ENCODE results near the gene CHURC1. TPM values are rescaled to one million over a fixed set of nuclear protein-coding genes. Genes with fewer than 3 reads are reported as not detected.

The CHURC1 gene
- total RNA-seq, 1 donor from 2014 or later = 48.9 TPM

GRCh38 chr14:64955297-64955696 is 41.0 kb downstream of the CHURC1 start:
- no peak for DNase-seq (ENCODE audit: low read depth, low spot score)

- no peak for DNase-seq (ENCODE audit: low read depth, low spot score)
Measured at GRCh38 chr14:64956697-64957406, 42.6 kb downstream of the CHURC1 start.

- DNase-seq (ENCODE audit: low read depth, low spot score) = no peak
Measured at GRCh38 chr14:64958201-64958600, 43.9 kb downstream of the CHURC1 start.

DNA sequence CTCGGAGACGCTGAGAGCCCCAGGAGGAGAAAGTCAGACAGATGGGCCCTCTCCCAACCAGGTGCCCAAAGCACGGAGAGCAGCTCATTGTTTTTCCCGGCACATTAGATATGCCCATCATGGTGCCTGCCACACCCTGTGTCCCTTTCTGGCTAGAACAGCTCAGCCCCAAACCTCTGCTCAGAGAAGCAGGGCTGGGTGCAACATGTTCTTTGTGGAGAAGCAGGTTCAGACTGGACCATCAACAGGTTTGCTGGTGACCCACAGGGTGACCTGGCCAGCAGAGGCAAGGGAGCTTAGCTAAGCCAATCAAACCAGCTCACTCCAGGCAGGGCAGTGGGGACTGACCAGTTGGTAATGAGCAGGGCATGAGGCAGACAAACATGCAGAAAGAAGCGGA is 44.5 kb downstream of the CHURC1 start:
- no peak for DNase-seq (ENCODE audit: low read depth, low spot score)

DNA sequence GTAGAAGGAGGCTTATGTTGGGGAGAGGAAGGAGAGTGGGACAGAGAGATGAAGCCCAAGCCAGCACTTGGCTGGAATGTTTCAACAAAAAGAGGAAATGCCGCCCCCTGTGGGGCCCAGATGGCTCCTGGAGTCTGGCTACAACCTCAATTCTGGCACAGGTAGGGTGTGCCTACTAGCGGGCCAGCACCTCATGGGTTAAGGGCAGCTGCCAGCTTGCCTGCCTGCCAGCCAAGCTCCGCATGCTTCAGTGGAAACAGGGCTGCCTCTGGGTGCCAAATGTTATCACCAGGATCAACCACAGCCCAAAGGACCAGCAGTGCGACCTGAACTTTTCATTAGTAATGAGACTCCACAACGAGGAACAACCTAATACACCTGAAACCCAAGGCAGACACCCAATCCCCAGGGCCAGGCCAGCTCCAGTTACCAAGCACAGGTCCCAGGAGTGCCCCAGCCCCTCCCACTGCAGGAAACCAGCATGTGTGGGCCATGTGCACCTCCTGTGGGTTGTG is 46.6 kb downstream of the CHURC1 start:
- no peak for DNase-seq (ENCODE audit: low read depth, low spot score)

DNA sequence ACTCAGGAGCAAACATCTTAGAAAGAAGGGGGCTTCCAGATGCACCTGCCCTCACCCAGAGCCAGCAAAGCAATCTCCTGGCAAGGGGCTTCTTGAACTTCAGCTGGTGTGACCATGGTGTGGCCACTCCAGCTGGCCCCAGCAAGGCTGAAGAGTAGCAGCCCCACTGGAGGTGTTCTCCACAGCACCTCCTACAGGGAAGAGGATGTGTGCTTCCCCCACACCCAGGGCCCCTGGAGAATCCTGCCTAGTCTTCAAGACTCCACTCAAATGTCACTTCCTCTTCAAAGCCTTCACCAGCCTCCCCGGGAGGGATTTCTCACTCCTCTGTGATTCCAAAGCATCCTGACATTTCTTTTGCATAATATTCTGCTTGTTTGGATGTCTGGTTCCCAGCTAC is 49.4 kb downstream of the CHURC1 start:
- DNase-seq (ENCODE audit: low read depth, low spot score) = no peak

DNA sequence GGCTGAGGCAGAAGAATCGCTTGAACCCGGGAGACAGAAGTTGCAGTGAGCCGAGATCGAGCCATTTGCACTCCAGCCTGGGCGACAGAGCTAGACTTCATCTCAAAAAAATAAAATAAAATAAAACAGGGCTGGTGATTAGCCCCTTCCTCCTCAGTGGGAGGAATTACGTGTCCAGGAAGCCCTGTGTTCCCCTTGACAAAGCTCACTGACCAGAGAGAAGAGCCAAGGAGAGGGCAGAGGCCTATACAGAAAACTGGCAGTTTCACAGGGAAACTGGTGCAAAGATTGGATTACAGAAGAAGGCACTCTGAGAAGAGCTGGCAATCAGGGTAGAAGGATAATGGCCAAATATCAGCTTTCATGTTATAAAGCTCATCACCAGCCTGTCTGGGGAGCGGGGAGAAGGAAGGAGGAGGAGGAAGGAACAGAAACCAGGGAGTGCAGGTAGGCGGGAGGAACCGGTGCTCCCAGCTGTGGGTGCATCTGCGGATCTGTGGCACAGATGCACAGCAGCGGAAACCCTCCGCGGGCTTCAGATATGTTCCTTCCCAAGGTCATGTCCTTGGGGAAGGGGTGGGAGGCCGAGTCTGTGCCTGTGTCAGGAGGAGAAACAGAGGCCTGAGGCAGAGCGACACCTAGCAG is 51.2 kb downstream of the CHURC1 start:
- DNase-seq (ENCODE audit: low read depth, low spot score) = no peak

DNA sequence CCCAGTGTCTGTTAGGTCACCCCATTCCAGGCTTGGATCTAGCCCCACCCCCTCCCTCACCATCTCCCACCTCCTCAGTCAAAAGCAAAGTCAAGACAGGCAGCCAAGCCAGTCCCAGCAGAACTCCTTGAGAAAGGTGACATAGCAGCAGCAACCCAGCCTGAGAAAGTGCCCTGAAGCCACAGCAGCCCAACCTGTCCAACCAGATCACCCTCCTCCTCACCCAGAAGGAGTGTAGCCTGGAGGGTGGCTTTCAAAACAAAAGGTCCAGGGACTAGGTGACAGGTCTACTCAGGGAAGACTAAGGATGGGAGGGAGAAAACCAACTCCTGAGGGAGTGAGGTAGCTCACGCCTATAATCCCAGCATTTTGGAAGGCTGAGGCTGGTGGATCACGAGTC is 52.7 kb downstream of the CHURC1 start:
- DNase-seq (ENCODE audit: low read depth, low spot score) = no peak

DNA sequence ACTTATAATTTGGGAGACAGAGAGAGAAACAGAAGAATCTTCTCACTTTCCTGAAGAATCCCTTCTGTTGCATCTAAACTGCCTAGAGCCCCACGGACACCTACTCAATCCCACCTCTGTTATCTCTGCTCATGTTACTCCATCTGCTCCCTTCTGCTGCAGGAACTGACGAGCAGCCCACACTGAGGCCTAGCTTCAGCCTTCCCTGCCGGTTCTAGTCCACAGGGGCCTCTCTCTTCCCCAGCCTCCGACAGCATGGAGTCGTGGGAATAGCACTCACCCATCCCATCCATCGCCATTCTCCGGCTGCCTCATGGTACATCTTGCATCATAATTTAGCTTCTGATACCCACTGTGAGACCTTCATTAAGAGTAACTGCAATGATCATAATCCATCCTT is 53.9 kb downstream of the CHURC1 start:
- no peak for DNase-seq (ENCODE audit: low read depth, low spot score)

GRCh38 chr14:64968651-64969050 is 54.4 kb downstream of the CHURC1 start:
- no peak for DNase-seq (ENCODE audit: low read depth, low spot score)

GRCh38 chr14:64970041-64970440 is 55.8 kb downstream of the CHURC1 start:
- no peak for DNase-seq (ENCODE audit: low read depth, low spot score)

DNA sequence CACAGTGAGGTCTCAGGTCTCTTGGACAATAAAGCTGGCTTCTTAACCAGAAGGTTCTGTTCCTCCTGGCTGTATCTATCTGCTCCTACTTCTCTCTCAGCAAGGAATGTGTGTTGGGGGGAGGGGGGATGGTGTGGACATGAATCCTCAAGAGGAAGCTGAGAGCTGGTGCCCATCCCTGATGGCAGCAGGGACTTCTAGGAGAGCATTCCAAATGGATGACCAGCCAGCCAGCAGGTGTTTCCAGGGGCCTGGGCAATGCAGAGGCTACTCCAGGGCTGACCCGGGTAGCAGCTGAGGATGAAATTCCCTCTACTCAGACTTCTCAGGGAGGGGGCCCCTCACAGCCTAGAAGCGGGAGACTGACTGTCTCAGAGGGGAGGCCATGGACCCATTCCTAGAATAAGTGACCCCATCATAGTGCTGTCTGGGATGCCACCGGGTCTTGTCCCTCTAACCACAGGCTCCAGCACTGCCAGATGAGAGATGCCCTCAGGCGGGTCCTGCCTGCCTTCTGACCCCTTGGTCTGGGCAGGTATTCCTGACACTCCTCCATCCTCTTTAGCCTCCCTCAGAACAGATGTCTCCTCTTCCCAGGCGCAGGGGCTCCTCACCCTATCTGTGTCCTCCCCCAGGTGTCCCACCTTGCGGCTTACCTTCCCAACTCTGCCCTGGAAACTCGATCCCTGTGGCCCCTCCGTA is 56.7 kb downstream of the CHURC1 start:
- DNase-seq (ENCODE audit: low read depth, low spot score) = no peak

- DNase-seq (ENCODE audit: low read depth, low spot score) = no peak
Measured at GRCh38 chr14:64971491-64971942, 57.3 kb downstream of the CHURC1 start.

DNA sequence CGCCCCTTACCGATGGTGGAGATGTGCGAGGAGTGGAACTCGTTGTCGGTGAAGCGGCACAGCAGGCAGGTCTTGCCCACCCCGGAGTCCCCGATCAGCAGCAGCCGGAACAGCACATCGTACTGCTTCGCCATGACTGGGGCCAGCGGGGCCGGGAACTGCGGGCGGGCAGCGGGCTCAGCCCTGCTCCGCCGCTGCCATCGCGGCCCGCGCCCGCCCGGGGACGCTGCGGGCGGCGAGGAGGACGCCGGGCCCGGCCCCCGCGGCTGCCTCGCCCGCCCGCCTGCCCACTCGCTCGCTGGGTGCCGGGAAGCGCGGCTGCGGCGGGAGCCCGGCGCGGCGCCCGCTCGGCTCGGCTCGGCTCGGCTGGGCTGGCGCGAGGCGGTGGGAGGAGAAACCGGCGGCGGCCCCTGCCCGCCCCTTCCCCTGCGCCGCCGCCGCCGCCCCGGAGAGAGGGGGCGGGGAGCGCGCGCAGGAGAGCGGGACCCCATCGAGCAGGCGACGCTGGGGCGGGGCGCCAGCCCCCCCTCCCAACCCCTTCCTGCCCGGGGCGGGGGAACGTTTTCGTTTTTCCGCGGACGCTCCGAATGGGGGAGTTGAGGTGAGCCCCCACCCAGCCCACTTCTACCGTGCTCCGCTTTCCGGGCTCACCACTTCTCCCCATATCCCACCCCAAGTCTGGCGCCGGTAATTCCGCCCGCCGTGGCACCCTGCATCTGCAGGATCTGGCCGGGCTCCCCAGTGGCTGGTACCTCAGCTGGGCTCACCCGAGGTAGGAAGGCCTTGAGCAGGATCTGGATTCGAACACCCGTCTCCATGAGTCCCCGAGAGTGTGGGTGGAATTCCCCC is 57.9 kb downstream of the CHURC1 start, which contains the start of gene RAB15:
TSS of gene RAB15 (minus strand) at position 394 of the 849 bp plus-strand sequence. CDS start at position 134, 260 bp downstream.
- DNase-seq (ENCODE audit: low read depth, low spot score) = no peak

DNA sequence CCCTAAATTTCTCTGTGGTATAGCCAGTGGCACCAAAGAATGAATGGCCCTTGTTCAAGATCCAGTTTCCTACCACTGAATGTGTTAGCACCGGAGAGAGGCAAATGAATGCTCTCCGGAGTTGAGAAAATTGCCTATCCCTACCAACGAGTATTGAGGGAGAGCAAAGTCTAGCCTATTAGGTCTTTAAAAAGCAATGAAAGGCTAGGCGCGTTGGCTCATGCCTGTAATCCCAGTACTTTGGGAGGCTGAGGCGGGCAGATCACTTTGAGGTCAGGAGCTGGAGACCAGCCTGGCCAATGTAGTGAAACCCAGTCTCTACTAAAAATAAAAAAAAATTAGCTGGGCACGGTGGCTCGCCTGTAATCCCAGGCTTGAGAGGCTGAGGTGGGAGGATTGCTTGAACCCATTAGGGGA is 58.8 kb downstream of the CHURC1 start:
- no peak for DNase-seq (ENCODE audit: low read depth, low spot score)

- no peak for DNase-seq (ENCODE audit: low read depth, low spot score)
Measured at GRCh38 chr14:64973826-64974225, 59.6 kb downstream of the CHURC1 start.

DNA sequence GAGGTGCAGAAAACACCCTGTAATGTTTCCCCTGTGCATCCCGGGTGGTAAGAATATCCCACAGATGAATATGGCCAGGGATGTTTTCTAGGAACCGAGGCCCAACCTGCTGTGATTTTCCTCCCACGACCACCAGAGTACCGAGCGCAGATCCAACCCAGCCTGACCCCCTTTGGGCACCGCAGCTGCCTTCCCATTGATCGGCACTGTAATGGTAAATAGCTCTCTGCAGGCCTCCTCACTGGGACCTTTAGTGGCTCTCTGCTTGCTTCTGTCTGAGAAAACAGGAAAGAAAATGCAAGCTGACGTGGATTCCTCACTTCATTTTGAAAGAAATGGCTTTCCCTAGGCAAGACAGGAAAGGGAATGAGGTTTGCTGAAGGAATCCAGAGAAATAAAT is 60.3 kb downstream of the CHURC1 start:
- no peak for DNase-seq (ENCODE audit: low read depth, low spot score)

- no peak for DNase-seq (ENCODE audit: low read depth, low spot score)
Measured at GRCh38 chr14:64979336-64980074, 65.2 kb downstream of the CHURC1 start.

DNA sequence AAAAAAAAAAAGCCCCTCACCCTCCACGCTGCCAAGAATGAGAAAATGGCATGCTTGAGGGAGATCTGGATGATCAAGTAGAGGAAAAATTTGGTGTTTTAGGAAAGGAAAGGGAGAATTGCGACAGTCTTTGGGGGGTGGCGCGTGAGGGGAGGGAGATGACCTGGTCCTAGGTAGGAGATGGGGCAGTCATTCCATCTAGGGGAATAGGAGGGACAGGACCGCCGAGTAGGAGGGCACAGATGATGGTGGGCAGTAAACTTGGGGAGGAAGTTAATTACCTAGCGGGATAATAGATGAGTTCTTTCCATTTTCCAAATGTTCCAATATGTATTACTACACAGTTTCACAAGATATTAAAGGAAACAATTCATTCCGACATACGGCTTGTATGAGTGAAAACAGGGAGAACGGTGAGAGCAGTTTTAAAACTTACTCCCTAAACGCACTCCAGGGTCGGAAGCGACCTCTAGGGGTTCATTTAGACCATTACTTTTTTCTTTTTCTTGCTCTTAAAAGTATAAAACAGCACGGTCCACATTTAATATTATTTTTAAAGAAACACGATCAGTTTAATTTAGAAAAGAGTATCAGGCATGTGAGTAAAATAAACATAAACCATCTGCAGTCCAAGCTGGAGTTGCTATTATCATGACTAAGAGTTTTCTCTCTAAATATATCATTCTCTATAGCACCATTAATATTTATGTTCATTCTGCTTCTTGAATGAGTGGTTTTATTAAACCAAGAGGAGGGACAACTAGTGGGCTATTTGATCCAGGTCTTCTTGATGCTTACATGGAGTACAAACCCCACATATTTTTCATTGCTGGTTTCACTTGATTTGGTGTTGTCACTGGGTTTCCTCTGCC is 69.4 kb downstream of the CHURC1 start:
- no peak for DNase-seq (ENCODE audit: low read depth, low spot score)
